HepG2 (cell line): ENCODE measurements around the gene TOMM20. TPM values are rescaled to one million over a fixed set of nuclear protein-coding genes. Genes with fewer than 3 reads are reported as not detected.

Source experiments
- CENPX ChIP-seq: sonication (generic); formaldehyde crosslinking; IDR thresholded peaks from 2 replicates; pipeline ENCODE4 v1.9.0; 2021; ENCODE audit warnings: mild to moderate bottlenecking, missing genetic modification reagents, moderate library complexity
- KLF15 ChIP-seq: sonication (generic); formaldehyde crosslinking; IDR thresholded peaks from 2 replicates; pipeline ENCODE4 v1.8.1; 2023; ENCODE audit warnings: borderline replicate concordance, mild to moderate bottlenecking, inconsistent platforms, missing genetic modification reagents, mixed read lengths
- MED1 ChIP-seq: sonication (generic); formaldehyde crosslinking; IDR thresholded peaks from 2 replicates; pipeline ENCODE4 v1.4.0; 2020; ENCODE audit warnings: missing genetic modification reagents
- NCOA5 ChIP-seq: sonication (generic); formaldehyde crosslinking; IDR thresholded peaks from 2 replicates; pipeline ENCODE4 v1.4.0; 2020; ENCODE audit warnings: missing genetic modification reagents
- PAXIP1 ChIP-seq: sonication (generic); formaldehyde crosslinking; conservative IDR thresholded peaks from 2 replicates; pipeline ENCODE4 v1.4.0; 2020; ENCODE audit warnings: mild to moderate bottlenecking, missing genetic modification reagents, moderate library complexity
- PHB2 ChIP-seq: fragments of 450-650 bp; IDR thresholded peaks from 2 replicates; pipeline ENCODE4 v1.6.1; 2018; ENCODE audit not compliant: partially characterized antibody
- REPIN1 ChIP-seq: sonication (generic); formaldehyde crosslinking; IDR thresholded peaks from 2 replicates; pipeline ENCODE4 v1.8.0; 2022; ENCODE audit warnings: missing genetic modification reagents, low read depth, mild to moderate bottlenecking, borderline replicate concordance
- RXRB ChIP-seq: IDR thresholded peaks from 2 replicates; pipeline ENCODE4 v1.6.1; 2016; ENCODE audit warnings: borderline replicate concordance, missing genetic modification reagents, missing compliant biosample characterization
- THAP7 ChIP-seq: sonication (generic); formaldehyde crosslinking; IDR thresholded peaks from 2 replicates; pipeline ENCODE4 v1.8.1; 2023; ENCODE audit warnings: mild to moderate bottlenecking, missing genetic modification reagents
- ZNF121 ChIP-seq: sonication (generic); formaldehyde crosslinking; IDR thresholded peaks from 2 replicates; pipeline ENCODE4 v1.5.0; 2020; ENCODE audit warnings: mild to moderate bottlenecking, missing genetic modification reagents
- ZNF256 ChIP-seq: sonication (generic); formaldehyde crosslinking; conservative IDR thresholded peaks from 2 replicates; pipeline ENCODE4 v1.4.0; 2020; ENCODE audit warnings: missing genetic modification reagents
- ZNF30 ChIP-seq: sonication (generic); formaldehyde crosslinking; IDR thresholded peaks from 2 replicates; pipeline ENCODE4 v1.5.0; 2020; ENCODE audit warnings: mild to moderate bottlenecking, missing genetic modification reagents
- ZNF615 ChIP-seq: sonication (generic); formaldehyde crosslinking; IDR thresholded peaks from 2 replicates; pipeline ENCODE4 v1.5.0; 2020; ENCODE audit warnings: mild to moderate bottlenecking, missing genetic modification reagents, borderline replicate concordance
- ZNF737 ChIP-seq: sonication (generic); formaldehyde crosslinking; IDR thresholded peaks from 2 replicates; pipeline ENCODE4 v1.5.0; 2020; ENCODE audit warnings: missing genetic modification reagents, mild to moderate bottlenecking, borderline replicate concordance
- polyA plus RNA-seq, 8 experiments: library from polyadenylated mRNA; depleted of rRNA in 3 of 8; stranded (reverse) in 7 of 8; unstranded in 1 of 8; fragments of >200 nt; fragmentation: Illumina TruSeq in 4 of 8; extraction: Trizol in 4 of 8; gene quantifications; 2 replicates each; pipeline versions ENCODE4 v1.2.1 to v1.2.3, GENCODE V29; 2011 to 2016; ENCODE audit warnings: low read depth in 4 of 8, missing spikeins in 1 of 8, mixed read lengths in 1 of 8; ENCODE audit not compliant: insufficient read depth in 1 of 8
- total RNA-seq, 5 experiments: library from RNA; depleted of rRNA; stranded (reverse); fragments of >200 nt; fragmentation: Illumina TruSeq; extraction: Trizol; gene quantifications; 2 replicates each; pipeline ENCODE4 v1.2.3, GENCODE V29; 2016; ENCODE audit warnings: low read depth in 1 of 5
- TF ChIP-seq, protein P1 (sequence below): sonication (generic); formaldehyde crosslinking; IDR thresholded peaks from 2 replicates; pipeline ENCODE4 v1.5.1; 2020; ENCODE audit warnings: missing genetic modification reagents, mild to moderate bottlenecking, borderline replicate concordance
- TF ChIP-seq, protein P2 (sequence below): IDR thresholded peaks from 2 replicates; pipeline ENCODE4 v1.6.1; 2016; ENCODE audit warnings: low read depth, missing genetic modification reagents, missing compliant biosample characterization

TOMM20 gene
- total and polyA plus RNA-seq, 2 of the 13 experiments (the other 11 are each of a cell fraction or from before 2014, with no cell fraction given), result 153 to 376 TPM

DNA sequence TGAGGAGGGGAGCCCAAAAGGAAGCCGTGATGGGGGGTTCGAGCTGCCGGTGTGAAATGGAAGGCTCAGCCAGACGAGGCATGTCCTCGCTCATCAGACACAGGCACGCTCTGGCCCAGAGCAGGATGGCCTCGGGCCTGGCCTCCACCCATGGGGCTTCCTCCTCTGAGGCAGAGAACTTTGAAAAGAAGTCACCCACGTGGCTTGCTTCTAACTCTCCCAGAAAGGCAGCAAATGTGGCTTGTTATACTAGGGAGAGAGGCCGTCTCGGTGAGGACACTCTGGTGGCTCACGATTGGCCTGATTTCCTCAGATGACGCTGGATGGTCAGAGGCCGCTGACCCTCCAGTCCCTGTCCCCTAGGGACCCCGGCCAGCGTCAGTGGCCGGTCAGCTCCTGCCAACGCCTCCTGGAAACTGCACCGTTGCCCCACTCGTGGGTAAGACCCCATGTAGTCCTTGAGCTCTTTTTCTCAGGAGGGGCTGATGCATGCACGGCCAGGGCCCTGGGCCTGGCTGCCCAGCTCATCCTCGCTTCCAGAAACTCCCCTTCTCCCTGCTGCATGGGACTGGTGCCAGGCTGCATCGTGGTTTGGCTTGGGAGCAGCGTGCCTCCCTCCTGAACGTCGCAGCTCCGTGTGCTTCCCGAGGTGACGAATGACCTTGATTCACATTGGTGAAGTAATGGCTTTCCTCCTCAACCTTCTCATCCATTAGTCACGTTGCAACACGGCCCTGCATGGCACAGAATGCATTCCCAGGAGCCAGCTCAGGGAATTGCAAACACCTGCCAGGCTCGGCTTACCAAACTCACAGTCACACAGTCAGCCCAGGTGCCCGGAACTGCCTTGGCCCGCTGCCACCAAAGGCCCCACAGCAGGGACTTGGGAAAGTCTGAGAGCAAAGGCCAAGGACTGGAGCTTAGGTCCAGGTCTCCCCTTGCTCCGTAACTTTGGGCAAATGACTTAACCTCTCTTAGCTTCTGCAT, 58.8 kb downstream of the TOMM20 start (continued):
- TF ChIP-seq, protein P1, sequence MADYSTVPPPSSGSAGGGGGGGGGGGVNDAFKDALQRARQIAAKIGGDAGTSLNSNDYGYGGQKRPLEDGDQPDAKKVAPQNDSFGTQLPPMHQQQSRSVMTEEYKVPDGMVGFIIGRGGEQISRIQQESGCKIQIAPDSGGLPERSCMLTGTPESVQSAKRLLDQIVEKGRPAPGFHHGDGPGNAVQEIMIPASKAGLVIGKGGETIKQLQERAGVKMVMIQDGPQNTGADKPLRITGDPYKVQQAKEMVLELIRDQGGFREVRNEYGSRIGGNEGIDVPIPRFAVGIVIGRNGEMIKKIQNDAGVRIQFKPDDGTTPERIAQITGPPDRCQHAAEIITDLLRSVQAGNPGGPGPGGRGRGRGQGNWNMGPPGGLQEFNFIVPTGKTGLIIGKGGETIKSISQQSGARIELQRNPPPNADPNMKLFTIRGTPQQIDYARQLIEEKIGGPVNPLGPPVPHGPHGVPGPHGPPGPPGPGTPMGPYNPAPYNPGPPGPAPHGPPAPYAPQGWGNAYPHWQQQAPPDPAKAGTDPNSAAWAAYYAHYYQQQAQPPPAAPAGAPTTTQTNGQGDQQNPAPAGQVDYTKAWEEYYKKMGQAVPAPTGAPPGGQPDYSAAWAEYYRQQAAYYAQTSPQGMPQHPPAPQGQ (CRISPR knock-in tag), result no peak
- TF ChIP-seq REPIN1 (CRISPR knock-in tag) (peak; percentile 22), KLF15 (CRISPR knock-in tag) (peak; percentile 62; the same call in 1 of the 2 replicates), PAXIP1 (CRISPR knock-in tag) (peak; percentile 79), ZNF737 (CRISPR knock-in tag) (peak; percentile 92), ZNF121 (CRISPR knock-in tag) (no peak), RXRB (peak; percentile 82), ZNF256 (CRISPR knock-in tag) (peak; percentile 76; the same call in 1 of the 2 replicates), MED1 (peak; percentile 93), THAP7 (peak; percentile 5; the same call in 1 of the 2 replicates), NCOA5 (CRISPR knock-in tag) (no peak), CENPX (CRISPR knock-in tag) (no peak), ZNF615 (CRISPR knock-in tag) (no peak), ZNF30 (CRISPR knock-in tag) (0 out of 2 replicates have a peak, but pooled peaks have one; percentile 31), PHB2 (no peak)
- TF ChIP-seq, protein P2, sequence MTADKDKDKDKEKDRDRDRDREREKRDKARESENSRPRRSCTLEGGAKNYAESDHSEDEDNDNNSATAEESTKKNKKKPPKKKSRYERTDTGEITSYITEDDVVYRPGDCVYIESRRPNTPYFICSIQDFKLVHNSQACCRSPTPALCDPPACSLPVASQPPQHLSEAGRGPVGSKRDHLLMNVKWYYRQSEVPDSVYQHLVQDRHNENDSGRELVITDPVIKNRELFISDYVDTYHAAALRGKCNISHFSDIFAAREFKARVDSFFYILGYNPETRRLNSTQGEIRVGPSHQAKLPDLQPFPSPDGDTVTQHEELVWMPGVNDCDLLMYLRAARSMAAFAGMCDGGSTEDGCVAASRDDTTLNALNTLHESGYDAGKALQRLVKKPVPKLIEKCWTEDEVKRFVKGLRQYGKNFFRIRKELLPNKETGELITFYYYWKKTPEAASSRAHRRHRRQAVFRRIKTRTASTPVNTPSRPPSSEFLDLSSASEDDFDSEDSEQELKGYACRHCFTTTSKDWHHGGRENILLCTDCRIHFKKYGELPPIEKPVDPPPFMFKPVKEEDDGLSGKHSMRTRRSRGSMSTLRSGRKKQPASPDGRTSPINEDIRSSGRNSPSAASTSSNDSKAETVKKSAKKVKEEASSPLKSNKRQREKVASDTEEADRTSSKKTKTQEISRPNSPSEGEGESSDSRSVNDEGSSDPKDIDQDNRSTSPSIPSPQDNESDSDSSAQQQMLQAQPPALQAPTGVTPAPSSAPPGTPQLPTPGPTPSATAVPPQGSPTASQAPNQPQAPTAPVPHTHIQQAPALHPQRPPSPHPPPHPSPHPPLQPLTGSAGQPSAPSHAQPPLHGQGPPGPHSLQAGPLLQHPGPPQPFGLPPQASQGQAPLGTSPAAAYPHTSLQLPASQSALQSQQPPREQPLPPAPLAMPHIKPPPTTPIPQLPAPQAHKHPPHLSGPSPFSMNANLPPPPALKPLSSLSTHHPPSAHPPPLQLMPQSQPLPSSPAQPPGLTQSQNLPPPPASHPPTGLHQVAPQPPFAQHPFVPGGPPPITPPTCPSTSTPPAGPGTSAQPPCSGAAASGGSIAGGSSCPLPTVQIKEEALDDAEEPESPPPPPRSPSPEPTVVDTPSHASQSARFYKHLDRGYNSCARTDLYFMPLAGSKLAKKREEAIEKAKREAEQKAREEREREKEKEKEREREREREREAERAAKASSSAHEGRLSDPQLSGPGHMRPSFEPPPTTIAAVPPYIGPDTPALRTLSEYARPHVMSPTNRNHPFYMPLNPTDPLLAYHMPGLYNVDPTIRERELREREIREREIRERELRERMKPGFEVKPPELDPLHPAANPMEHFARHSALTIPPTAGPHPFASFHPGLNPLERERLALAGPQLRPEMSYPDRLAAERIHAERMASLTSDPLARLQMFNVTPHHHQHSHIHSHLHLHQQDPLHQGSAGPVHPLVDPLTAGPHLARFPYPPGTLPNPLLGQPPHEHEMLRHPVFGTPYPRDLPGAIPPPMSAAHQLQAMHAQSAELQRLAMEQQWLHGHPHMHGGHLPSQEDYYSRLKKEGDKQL (CRISPR knock-in tag), result 0 out of 2 replicates have a peak, but pooled peaks have one; percentile 26
